ENCODE data around the gene ATP10A. TPM values are rescaled to one million over a fixed set of nuclear protein-coding genes. Genes with fewer than 3 reads are reported as not detected.
"Not testable (repeated sequence)": the region's sequence is repeated elsewhere in the genome, so short reads cannot be mapped to it uniquely, and the experiment has no call there.

The ATP10A gene
- total RNA-seq, 1 experiment from 2014 or later: not detected

DNA sequence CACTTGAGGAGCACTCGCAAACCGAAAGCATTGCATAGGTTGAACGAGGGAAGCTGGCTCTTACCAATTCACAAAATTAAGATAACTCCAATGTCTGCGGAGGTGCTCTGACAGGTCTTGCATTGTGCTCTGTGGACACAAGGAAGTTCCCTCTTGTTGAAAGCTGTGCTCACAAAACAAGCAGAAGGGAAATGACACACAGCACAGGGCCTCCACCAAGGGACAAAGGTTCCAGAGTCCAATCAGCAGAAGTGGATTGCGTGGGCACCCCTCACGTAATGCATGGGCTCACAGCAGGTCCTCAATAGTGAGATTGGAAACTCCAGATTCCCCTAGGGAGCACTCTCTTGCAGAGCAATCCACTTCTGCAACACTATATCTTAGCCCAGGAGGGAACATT is 89.9 kb downstream of the ATP10A start:
- H3K4me1 Mint-ChIP-seq (ENCODE audit: insufficient read depth, unreplicated experiment): no peaks in the 10 kb centered on the region
- no peaks in the 10 kb centered on the region for H3K27me3 Mint-ChIP-seq (ENCODE audit: insufficient read depth, unreplicated experiment)
- DNase-seq (ENCODE audit: unreplicated experiment): no peak
- peaks cover 24% of the 10 kb centered on the region for H3K9me3 Mint-ChIP-seq (ENCODE audit: unreplicated experiment)
- TF ChIP-seq, protein P1, sequence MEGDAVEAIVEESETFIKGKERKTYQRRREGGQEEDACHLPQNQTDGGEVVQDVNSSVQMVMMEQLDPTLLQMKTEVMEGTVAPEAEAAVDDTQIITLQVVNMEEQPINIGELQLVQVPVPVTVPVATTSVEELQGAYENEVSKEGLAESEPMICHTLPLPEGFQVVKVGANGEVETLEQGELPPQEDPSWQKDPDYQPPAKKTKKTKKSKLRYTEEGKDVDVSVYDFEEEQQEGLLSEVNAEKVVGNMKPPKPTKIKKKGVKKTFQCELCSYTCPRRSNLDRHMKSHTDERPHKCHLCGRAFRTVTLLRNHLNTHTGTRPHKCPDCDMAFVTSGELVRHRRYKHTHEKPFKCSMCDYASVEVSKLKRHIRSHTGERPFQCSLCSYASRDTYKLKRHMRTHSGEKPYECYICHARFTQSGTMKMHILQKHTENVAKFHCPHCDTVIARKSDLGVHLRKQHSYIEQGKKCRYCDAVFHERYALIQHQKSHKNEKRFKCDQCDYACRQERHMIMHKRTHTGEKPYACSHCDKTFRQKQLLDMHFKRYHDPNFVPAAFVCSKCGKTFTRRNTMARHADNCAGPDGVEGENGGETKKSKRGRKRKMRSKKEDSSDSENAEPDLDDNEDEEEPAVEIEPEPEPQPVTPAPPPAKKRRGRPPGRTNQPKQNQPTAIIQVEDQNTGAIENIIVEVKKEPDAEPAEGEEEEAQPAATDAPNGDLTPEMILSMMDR (IDR thresholded peaks at IDR 0.05; ENCODE audit: unreplicated experiment): no peak
- no peak overlapping the region for H3K27ac Mint-ChIP-seq (ENCODE audit: low read depth, unreplicated experiment)
- POLR2A ChIA-PET: no interaction called here
- H3K4me3 Mint-ChIP-seq (ENCODE audit: unreplicated experiment): no peak overlapping the region
- BruUV-seq (replicated peaks): no TSS peak
- CTCF ChIA-PET: no interaction called here
- intact Hi-C loops (cut with micrococcal nuclease): no loop called here
- H3K36me3 Mint-ChIP-seq (ENCODE audit: insufficient read depth, unreplicated experiment): no peaks in the 10 kb centered on the region

DNA sequence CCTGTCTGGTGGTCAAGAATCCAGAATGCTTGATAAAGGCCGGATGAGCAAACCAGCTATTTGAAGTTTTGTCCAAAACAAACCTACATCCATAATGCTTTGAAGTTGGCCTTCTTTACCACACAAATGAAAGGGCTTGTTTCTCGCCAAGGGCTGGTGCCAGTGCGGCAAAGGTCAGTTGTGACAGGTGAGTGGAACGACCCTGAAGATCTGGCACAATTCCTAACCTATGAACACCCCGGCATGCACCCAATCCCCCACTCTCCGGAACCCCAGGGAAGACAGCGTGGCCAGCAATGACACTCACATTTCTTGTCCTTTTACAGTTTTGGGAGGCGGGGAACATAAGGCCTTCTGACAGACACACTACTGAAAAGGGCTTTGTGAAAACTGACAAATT is 90.6 kb downstream of the ATP10A start:
- no peak overlapping the region for H3K4me3 Mint-ChIP-seq (ENCODE audit: unreplicated experiment)
- intact Hi-C loops (cut with micrococcal nuclease): no loop called here
- no peaks in the 10 kb centered on the region for H3K27me3 Mint-ChIP-seq (ENCODE audit: insufficient read depth, unreplicated experiment)
- no peak for DNase-seq (ENCODE audit: unreplicated experiment)
- ChIA-PET POLR2A (no interaction called here), CTCF (no interaction called here)
- H3K4me1 Mint-ChIP-seq (ENCODE audit: insufficient read depth, unreplicated experiment): no peaks in the 10 kb centered on the region
- no TSS peak for BruUV-seq (replicated peaks)
- H3K9me3 Mint-ChIP-seq (ENCODE audit: unreplicated experiment): peaks cover 24% of the 10 kb centered on the region
- TF ChIP-seq, protein P1 (IDR thresholded peaks at IDR 0.05; ENCODE audit: unreplicated experiment): no peak
- H3K27ac Mint-ChIP-seq (ENCODE audit: low read depth, unreplicated experiment): no peak overlapping the region
- H3K36me3 Mint-ChIP-seq (ENCODE audit: insufficient read depth, unreplicated experiment): no peaks in the 10 kb centered on the region

DNA sequence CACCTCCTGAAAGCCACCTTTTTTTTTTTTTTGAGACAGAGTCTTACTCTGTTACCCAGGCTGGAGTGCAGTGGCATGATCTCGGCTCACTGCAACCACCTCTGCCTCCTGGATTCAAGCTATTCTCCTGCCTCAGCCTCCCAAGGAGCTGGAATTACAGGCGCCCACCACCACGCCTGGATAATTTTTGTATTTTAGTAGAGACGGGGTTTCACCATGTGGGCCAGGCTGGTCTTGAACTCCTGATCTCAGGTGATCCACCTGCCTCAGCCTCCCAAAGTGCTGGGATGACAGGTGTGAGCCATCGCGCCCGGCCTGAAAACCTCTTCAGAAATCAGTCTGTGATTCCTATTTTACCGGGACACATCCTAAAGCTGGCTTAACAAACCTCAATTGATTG is 91.4 kb downstream of the ATP10A start:
- peaks cover 21% of the 10 kb centered on the region for H3K9me3 Mint-ChIP-seq (ENCODE audit: unreplicated experiment)
- POLR2A ChIA-PET; DNase-seq (ENCODE audit: unreplicated experiment); BruUV-seq (replicated peaks); H3K27ac Mint-ChIP-seq (ENCODE audit: low read depth, unreplicated experiment); CTCF ChIA-PET; intact Hi-C loops (cut with micrococcal nuclease); H3K36me3 Mint-ChIP-seq (ENCODE audit: insufficient read depth, unreplicated experiment); H3K4me1 Mint-ChIP-seq (ENCODE audit: insufficient read depth, unreplicated experiment); H3K4me3 Mint-ChIP-seq (ENCODE audit: unreplicated experiment); H3K27me3 Mint-ChIP-seq (ENCODE audit: insufficient read depth, unreplicated experiment): not testable (repeated sequence)

DNA sequence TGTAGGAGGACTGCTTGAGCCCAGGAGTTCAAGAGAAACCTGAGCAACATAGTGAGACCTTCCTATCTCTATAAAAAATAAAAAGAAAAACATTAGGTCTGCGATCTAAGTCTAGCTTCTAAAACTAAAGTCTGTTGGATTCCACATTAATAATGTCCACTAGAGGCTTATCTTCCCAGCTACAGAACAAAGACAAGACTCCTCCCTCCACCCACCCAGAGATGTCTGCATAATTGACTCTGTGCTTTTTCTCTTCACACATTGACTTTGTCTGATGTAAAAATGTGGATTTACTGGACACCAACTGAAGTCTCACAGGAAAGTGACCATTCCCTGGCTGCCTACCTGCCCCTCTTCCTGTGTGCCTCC is 91.8 kb downstream of the ATP10A start:
- POLR2A ChIA-PET: no interaction called here
- DNase-seq (ENCODE audit: unreplicated experiment): no peak
- Mint-ChIP-seq H3K27me3 (ENCODE audit: insufficient read depth, unreplicated experiment) (no peaks in the 10 kb centered on the region), H3K27ac (ENCODE audit: low read depth, unreplicated experiment) (no peak overlapping the region), H3K9me3 (ENCODE audit: unreplicated experiment) (peaks cover 17% of the 10 kb centered on the region), H3K4me3 (ENCODE audit: unreplicated experiment) (no peak overlapping the region), H3K36me3 (ENCODE audit: insufficient read depth, unreplicated experiment) (no peaks in the 10 kb centered on the region), H3K4me1 (ENCODE audit: insufficient read depth, unreplicated experiment) (no peaks in the 10 kb centered on the region)
- TF ChIP-seq, protein P1 (IDR thresholded peaks at IDR 0.05; ENCODE audit: unreplicated experiment): no peak
- intact Hi-C loops (cut with micrococcal nuclease): no loop called here
- no TSS peak for BruUV-seq (replicated peaks)
- CTCF ChIA-PET: no interaction called here

DNA sequence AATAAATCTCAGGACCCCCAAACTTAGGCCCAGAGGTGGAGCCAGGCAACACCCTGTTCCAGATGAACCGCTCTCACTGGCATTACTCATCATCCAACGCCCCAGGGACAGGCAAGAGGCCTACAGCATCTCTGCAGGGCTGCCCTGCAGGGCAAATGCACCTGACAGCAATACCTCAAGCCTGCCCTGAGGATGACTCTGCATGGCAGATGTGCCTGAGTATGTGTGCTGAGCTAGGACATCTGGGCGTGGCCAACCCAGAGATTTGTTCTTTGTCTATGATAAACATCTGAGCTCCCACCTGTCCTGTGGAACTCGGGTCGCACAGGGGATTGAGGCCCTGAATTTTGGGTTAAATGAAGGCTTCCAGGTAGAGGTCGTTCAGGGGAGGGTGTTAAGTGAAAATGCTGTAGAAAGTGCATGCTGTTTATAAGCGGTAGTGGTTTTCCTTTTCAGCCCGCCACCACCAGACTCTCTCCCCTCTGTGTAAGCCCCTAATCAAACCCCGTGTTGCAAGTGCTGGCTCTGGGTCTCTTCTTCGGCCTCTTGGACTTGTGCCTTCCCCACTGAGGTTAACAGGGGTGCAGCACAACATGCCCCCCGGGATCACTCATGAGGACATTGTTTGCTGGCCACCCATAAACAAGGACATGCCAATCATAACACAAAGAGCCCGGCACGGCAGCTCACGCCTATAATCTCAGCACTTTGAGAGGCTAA is 92.3 kb downstream of the ATP10A start:
- TF ChIP-seq, protein P1 (IDR thresholded peaks at IDR 0.05; ENCODE audit: unreplicated experiment): no peak
- no peaks in the 10 kb centered on the region for H3K4me1 Mint-ChIP-seq (ENCODE audit: insufficient read depth, unreplicated experiment)
- no peaks in the 10 kb centered on the region for H3K27me3 Mint-ChIP-seq (ENCODE audit: insufficient read depth, unreplicated experiment)
- intact Hi-C loops (cut with micrococcal nuclease): no loop called here
- peaks cover 18% of the 10 kb centered on the region for H3K9me3 Mint-ChIP-seq (ENCODE audit: unreplicated experiment)
- no peak overlapping the region for H3K4me3 Mint-ChIP-seq (ENCODE audit: unreplicated experiment)
- no TSS peak for BruUV-seq (replicated peaks)
- H3K36me3 Mint-ChIP-seq (ENCODE audit: insufficient read depth, unreplicated experiment): no peaks in the 10 kb centered on the region
- ChIA-PET POLR2A (no interaction called here), CTCF (no interaction called here)
- no peak overlapping the region for H3K27ac Mint-ChIP-seq (ENCODE audit: low read depth, unreplicated experiment)
- no peak for DNase-seq (ENCODE audit: unreplicated experiment)
